Measurements from ENCODE around the gene NOB1.
"Not testable (repeated sequence)": the region's sequence is repeated elsewhere in the genome, so short reads cannot be mapped to it uniquely, and the experiment has no call there.

NOB1 gene

DNA sequence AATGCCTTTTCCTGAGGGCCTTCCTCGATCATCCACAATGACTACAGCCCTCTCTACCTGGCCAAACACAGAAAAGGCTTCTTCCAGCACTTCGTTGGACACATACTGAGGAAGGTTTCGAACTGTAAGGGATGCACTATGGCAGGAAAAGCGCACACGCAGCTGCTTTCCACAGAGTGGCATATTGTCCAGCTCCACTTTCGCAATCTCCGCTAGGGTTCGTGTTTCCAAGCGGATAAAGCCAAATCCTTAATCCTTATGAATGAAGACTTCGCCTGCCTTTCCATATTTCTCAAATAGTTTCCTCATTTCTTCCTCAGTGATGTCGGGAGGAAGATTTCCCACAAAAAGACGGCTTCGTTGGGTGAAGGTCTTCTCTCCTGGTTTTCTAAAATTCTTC, 2.6 kb upstream of the NOB1 start:
- not testable (repeated sequence) for DNase-seq

DNA sequence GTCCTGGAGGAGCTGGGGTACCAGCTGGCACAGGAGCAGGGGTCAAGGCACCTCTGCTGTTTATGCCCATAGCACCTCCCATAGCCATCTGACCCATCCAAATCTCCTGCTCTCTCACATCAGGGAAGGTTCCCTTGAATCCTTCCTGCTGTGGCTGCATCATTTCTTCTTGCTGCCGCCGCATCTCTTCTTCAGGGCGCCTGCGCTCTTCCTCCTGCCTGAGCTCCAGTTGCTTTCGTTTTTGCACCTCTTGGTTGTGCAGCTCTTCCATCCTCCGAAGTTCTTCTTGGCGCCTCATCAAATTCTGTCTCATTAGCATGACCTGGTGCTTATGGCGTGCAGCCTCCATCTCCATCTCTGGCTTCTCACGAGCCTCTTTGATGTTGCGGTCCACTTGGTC, 2.0 kb upstream of the NOB1 start:
- DNase-seq, result no peak

DNA sequence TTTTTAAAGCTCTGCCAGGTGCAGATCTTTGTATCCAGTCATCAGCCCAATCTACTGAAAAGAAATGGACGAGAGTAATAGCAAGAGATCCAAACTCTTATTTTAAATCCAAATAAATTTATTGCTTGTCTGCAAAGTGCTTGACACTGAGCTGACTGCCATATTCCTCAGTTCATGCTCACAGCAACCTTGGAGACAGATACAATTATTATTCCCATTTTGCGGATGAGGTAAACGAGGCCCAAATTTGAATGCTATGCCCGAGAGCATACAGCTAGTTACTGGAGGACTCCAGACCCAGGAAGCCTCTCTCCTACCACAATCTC, 620 bp downstream of the NOB1 start:
- no peak for DNase-seq

DNA sequence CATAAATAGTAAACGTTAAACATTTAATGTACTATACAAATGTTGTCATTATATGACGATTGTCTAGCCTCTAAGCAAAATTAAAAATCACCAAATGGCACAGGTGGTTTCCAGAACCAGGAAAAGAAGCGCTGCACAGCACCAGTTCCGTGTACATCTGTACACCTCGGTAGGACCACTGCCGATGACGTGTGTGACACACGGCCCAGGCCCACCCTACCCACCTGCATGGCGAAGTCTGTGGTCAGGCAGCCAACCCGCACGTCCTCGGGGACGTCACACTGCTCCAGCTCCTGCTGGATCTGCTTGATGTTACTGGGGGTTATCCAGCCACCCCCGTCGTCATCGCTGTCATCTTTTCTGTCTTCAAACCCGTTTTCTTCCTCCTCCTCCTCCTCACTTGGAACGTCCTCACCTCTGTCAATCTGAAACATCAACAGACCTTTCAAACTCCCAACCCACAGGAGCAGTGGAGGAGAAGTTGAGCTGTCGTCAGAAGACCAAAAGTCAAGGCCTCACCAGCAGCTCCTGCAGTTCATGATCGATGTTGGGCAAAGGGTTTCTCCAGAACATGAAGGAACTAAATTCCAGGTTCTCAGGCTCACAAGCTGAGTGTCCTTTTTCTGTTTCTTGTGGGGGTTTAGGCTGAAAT, 5.9 kb downstream of the NOB1 start:
- no peak for DNase-seq

DNA sequence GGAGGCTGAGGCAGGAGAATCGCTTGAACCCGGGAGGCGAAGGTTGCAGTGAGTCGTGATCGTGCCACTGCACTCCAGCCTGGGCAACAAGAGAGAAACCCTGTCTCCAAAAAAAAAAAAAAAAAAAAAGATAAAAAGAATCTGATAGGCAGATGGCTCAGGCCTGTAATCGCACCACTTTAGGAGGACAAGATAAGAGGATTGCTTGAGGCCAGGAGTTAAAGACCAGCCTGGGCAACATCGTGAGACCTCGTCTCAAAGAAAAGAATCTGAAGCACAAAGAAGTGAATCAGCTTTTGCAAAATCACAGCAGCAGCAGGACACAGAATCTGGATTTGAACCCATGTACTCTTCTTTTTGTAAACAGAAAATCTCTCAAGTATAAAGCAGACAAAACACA, 7.6 kb downstream of the NOB1 start:
- DNase-seq, result no peak

DNA sequence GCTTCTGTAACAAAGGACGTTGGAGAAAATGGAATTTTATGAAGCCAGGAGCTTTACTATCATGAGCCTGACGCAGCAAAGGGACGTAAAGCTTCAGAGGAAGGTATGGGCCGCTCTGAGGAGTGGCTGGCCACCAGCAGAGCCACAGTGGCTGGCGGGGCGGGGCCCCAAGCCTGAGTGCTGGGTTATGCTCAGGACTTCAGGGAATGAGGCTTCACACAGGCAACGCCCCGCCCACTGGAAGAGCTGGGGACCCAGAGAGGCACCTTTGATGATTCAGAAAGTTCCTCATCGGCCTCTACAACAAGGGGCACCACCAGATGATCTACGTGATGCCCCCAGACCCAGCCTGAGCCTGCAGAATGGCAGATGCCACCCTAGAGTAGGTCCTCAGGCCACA, 8.8 kb downstream of the NOB1 start:
- no peak for DNase-seq

DNA sequence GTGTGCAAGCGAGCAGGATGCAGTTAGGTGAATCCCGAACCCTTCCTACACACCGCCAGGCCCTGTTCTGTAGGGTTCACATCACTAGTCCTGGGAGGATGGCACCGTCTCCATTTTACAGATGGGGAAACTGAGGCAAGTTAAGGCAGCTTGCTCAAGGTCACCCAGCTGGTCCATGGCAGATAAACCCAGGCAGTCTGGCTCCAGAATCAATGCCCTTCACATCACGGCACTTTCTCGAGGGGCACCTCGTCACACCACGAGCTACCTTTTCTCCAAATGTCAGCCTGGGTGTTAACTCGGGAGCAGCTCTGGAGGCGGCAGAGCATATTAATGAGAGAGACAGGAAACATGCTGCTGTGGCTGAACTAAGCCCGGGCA, 9.5 kb downstream of the NOB1 start:
- no peak for DNase-seq

DNA sequence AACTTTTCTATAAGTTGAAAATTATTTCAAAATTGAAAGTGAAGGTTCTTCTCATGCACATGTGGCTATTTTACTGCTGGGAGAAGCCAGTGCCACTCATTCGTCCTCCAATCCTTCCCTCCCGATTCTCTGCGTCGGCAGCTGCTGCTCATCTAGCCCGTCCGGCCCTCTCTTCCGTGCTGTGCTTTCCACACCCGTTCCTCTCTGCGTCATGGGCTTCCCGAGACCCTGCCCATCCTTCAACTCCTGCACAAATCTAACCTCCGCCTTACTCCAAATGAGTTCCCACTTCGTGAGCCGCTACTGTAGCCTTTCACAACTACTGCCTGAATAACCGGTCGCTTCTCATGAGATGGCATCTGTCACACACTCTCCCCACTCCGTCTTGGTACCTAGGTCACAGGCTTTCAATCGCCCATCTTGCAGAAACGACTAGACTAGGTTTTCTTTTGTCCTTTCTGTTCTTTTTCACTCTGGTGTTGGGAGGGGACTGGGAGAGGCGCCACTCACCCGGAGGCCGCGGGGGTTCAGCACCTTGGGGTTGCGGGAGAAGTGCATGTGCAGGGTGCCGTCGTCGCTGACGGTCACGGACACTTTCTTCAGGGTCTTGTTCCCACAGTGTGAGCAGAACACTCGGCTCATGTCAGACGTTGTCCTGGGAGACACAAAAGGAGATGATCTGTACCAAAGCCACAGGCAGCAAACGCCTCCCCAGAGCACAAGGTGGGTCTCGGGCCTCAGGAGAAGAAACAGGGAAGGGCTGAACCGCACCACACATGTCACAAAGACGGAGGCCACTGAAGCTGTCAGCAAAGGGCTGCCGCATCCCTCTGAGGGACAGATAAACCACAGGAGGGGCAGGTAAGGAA, 10.1 kb downstream of the NOB1 start:
- no peak for DNase-seq

DNA sequence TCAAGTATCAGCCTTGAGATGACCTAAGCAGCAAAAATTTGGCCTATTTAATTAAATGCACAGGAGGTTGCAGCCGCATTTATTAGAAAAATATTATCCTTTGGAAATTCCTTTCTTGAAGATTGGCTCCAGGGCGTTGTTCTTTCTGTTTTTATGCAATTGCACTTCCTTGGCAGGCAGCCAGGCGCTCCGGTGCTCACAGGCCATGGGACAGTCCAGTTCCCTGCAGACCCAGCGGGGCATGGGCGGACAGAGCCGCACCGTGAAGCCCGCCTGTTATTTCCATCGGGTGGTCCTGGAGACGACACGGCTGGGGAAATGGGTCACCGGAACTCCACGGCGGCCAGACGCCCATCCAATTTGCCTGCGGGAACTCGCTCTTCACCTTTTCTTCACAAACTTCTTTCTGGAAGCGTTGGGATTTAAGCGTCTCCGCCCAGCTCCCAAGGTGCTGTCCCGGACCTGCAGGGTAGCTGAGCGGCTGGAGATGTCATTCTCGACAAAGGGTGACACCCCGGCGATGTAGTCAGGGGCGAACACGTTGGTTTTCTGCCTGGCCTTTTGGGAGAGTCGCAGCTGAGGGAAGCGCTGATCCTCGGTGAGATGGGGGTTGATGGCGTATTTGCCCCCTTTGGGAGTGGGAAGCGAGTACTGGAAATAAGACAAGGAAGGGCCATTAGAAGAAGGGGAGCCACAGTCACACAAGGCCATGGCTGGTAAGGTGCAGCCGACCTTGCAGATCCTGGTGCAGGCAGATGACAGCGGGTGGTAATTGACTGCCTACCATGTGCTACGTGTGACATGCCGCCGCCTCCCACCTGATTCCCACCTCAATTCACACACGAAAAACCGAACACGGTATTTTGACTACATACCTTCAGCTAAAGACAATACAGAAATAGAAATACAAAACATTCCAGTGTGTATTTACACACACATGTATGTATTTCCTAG, 12.5 kb downstream of the NOB1 start:
- no peak for DNase-seq

DNA sequence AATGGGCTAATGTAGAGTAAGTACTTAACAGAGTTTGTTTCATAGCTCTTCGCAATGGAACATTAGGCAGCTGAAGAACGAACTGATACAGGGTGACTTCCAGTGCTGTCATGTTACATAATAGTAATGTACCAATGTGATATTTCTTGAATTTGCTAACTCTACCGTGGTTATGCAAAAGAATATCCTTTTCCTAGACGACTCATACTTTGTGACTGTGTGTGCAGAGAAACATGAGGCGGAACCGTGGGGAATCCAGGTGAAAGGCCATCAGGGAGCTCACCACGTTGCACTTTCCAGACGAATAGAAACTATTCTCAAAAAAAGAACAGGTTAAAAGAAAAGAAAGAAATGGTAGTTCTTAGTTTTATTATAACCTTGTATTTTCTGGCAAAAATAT, 13.2 kb downstream of the NOB1 start:
- no peak for DNase-seq

DNA sequence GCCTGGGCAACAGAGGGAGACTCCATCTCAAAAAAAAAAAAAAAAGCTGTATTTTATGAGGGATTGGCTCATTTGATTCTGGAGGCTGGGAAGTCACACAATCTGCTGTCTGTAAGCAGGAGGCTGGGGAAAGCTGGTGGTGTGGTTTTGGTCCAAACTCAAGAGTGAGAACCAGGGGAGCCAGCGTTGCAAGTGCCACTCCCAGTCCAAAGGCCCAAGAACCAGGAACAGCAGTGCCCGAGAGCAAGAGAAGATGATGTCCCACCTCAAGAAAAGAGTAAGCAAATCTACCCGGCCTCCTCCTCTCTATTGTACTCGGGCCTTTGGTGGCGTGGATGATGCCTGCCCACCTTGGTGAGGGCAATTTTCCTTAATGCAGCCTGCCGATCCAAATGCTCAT, 22.6 kb downstream of the NOB1 start:
- DNase-seq, result no peak

DNA sequence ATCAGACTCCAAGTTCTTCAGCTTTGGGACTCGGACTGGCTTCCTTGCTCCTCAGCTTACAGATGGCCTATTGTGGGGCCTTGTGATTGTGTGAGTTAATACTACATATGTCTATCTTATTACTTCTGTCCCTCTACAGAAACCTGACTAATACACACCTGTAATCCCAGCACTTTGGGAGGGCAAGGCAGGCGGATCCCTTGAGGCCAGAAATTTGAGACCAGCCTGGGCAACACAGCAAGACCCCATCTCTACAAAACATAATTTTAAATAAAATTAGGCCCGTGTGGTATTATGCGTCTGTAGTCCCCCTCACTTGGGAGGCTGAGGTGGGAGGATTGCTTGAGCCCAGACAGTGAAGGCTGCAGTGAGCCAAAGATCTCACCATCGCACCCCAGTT, 23.4 kb downstream of the NOB1 start:
- not testable (repeated sequence) for DNase-seq

DNA sequence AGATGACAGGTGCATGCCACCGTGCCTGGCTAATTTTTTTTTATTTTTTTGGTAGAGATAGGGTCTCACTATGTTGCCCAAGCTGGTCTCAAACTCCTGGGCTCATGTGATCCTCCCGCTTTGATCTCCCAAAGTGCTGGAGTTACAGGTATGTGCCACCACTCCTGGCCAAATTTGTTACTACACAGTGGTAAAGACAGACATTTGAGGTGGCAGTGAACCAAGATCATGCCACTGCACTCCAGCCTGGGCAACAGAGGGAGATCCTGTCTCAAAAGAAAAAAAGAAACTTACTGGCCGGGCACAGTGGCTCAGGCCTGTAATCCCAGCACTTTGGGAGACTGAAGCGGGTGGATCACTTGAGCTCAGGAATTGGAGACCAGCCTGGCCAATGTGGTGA, 25.7 kb downstream of the NOB1 start:
- not testable (repeated sequence) for DNase-seq

DNA sequence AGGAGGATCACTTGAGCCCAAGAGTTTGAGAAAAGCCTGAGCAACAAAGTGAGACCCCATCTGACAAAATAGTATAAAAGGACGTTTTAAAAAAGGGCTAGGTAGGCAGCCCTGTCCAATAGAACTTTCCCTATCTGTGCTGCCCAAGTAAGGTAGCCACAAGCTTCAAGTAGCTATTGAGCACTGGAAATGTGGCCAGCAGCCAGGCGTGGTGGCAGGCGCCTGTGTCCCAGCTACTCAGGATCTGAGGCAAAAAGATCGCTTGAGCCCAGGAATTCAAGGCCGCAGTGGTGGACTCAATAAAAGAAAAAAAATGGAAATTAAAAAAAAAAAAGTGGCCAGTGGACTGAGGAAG, 26.8 kb downstream of the NOB1 start:
- DNase-seq, result no peak

DNA sequence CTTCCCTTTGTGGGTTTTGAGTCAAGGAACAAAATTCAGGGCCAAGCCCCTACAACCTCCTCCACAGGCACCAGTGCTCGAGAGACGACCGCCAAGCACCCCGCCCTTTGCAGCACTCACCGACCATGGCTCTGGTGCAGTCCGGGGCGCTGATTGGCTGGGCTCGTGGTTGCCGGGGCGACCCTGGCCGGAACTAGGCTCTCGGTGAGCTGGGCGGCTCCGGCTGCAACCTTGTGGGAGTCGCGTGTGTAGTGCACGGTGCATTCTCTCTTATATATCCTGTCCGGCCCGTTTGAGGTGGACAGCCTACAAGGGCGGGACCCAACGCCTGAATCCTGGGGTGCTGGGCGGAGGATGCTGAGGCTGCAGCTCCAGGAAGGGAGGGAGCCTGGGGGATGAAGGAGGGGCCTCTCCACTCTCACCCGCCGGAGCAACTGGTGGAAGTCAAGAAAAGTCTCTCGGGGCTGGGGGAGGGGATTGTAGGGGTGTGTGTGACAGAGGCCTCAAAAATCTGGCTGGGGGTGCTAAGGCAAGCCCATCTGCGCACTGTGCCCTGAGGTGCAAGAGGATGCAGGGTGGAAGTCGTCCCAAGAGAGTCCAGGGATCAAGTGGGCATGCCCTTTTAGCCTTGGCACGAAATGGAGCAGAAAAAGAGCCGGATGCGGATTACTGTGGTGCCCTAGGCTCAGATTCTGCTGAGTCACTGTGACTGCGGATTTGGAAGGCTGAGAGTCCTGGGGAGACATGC, 28.2 kb downstream of the NOB1 start, which contains the start of gene NQO1:
TSS of gene NQO1 (minus strand) at position 248 of the 748 bp plus-strand sequence. CDS start at position 127, 121 bp downstream.
- peak; percentile 57 to 65 for DNase-seq

DNA sequence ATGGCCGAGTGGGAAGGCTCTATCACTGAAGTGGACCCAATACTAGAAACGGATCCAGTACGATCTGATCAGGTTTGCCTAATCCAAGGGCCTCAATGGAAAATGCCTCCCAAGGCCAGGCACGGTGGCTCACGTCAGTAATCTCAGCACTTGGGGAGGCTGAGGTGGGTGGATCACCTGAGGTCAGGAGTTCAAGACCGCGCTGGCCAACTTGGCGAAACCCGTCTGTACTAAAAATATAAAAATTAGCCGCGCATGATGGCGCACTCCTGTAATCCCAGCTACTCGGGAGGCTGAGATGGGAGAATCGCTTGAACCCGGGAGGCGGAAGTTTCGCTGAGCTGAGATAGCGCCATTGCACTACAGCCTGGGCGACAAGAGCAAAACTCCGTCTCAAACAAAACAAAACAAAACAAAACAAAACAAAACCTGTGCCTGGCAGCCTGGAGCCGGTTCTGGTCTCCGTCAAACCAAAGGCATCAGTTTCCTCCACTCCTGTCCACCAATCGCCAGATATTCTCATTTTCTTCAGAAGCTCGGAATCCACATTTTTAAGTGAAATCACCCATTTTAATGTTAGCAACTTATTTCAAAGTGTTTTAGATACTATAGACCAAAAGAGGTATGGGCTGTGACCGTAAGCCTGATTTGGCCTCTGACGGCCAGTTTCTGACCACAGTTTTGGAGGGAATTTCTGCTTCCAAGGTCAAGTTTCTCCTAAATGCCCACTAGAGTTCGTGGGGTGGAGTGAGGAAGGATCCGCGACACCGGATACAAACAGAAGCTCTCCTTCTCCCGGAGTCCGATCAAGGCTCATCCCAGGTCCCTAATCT, 29.0 kb downstream of the NOB1 start:
- DNase-seq, result no peak

DNA sequence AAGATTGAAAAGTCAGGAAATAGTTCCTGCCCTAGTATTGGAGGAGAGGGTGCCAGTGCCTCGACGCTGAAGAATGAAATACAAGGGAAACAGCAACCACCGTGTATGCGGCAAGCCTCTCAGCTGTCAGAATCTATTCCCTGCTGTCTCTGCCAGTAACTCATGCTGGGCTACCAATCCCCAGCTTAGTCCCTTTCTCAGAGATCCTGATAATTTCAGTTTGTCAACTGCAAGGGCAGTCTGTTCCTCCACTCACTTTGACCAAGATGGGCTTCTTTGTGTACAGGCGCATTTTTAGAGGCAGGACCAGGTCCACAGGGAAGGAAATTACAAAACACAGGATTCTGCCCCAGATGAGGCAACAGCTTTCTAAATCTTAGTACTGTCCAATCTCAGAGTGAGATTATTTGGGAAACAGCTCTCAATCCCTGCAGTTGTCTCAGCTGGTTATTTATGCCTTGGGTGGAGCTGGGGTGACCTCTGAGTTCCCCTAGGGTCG, 29.7 kb downstream of the NOB1 start:
- no peak for DNase-seq

DNA sequence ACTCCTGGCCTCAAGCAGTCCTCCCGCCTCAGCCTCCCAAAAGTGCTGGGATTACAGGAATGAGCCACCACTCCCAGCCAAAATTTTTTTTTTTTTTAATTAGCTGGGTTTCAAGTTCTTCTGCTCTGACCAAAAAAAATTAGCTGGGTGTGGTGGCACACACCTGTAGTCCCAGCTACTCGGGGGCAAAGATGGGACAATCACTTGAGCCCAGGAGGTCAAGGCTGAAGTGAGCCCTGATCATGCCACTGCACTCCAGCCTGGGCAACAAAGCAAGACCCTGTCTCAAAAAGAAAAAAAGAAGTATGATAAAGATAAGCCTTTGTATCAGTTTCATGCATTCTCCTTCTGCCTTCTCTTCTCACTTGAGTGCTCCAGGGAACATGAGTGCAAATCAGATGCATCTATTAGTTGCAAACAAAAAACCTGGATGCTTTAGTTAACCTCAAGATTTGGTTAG, 30.3 kb downstream of the NOB1 start:
- DNase-seq, result no peak

DNA sequence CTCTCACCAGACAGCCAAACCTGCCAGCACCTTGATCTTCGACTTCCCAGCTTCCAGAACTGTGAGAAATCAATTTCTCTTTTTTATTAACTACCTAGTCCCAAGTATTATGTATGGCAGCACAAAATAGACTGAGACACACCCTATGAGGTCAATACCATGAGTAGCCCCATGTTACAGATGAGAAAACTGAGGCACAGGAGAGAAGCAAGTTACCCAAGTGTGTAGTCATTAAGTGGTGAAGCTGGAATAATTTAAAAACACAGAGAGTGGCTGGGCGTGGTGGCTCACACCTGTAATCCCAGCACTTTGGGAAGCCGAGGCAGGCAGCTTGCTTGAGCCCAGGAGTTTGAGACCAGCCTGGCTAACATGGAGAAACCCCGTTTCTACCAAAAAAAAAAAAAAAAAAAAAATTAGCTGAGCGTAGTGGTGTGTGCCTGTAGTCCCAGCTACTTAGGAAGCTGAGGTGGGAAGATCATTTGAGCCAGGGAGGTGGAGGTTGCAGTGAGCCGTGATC, 33.2 kb downstream of the NOB1 start:
- no peak for DNase-seq

DNA sequence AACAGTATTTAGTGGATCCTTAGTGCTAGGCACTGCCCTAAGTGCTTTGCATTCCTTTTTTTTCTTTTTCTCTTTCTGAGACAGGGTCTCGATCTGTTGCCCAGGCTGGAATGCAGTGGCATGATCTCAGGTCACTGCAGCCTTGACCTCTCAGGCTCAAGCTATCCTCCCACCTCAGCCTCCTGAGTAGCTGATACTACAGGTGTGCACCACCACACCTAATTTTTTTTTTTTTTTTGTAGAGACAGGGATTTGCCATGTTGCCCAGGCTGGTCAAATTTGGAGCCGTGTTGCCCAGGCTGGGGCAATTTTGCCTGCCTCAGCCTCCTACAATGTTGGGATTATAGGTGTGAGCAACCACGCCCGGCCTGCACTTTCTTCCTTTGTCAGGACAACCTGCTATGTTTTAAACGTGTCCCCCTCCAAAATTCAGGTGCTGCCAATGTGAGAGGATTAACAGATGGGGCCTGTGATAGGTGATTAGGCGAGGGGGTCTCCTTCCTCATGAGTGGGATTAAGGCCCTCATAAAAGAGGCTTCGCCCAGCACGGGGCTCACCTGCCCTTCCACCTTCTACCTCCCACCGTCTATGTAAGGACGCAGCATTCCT, 33.8 kb downstream of the NOB1 start:
- no peak for DNase-seq
